ENCODE measurements around the gene DIP2B.

Gene DIP2B

DNA sequence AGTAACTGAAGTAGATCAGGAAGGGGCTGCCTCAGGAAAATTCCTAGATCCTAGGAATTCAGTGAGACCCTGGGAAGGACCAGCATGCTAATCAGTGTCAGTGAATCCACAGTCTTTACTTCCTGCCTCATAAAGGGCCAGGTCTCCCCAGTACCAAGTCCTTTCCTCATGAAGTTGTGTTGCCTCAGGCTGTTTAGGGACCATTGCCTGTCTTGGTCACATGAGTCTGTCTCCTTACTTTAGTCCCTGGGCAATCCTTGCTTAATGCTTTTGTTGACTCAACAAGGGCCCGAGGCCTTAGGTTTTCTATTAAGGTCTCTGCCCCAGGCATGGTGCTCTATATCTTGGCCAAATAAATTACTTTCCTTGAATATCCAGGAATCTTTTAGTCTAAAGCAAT lies 243.0 kb downstream of the DIP2B start:
- no peaks in the 10 kb centered on the region for H3K27me3 ChIP-seq (ENCODE audit: control insufficient read depth in 2 of 2, insufficient read depth in 2 of 2, low read length in 2 of 2)
- H3K27ac ChIP-seq (ENCODE audit: low read depth in 2 of 2, low read length in 2 of 2), result no peak overlapping the region
- H3K9me3 ChIP-seq (ENCODE audit: control insufficient read depth in 2 of 2, low read length in 2 of 2), result no peaks in the 10 kb centered on the region
- peaks cover 35 to 49% of the 10 kb centered on the region in 2 donors for H3K36me3 ChIP-seq (ENCODE audit: control insufficient read depth in 2 of 2, insufficient read depth in 2 of 2, low read length in 2 of 2)
- no peaks in the 10 kb centered on the region for H3K4me1 ChIP-seq (ENCODE audit: control insufficient read depth in 2 of 2, insufficient read depth in 2 of 2, low read length in 2 of 2)
- H3K4me3 ChIP-seq (ENCODE audit: low read length in 2 of 2), result no peak overlapping the region
- no peak overlapping the region for H3K9ac ChIP-seq (ENCODE audit: low read depth in 1 of 2, low read length in 2 of 2)

DNA sequence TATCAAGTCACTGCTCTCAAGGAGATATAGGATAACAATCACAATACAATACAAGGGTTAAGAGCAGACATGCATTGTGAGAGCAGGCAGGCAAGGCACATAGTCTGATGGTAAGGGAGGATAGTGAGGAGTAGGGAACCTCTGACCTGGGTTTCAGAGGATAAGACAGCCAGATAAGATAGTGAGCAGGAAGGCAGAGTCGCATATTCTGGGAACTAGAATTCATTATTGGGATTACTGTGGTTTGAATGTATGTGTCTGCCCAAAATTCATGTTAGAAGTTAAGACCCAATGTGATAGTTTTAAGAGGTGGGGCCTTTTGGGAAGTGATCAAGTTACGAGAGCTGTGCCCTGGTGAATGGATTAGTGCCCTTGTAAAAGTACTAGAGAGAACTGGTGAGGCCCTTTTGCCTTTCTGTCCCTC lies 244.7 kb downstream of the DIP2B start:
- H3K36me3 ChIP-seq (ENCODE audit: control insufficient read depth in 2 of 2, insufficient read depth in 2 of 2, low read length in 2 of 2), result peaks cover 28 to 38% of the 10 kb centered on the region in 2 donors
- no peaks in the 10 kb centered on the region for H3K27me3 ChIP-seq (ENCODE audit: control insufficient read depth in 2 of 2, insufficient read depth in 2 of 2, low read length in 2 of 2)
- H3K4me3 ChIP-seq (ENCODE audit: low read length in 2 of 2), result no peak overlapping the region
- no peaks in the 10 kb centered on the region for H3K4me1 ChIP-seq (ENCODE audit: control insufficient read depth in 2 of 2, insufficient read depth in 2 of 2, low read length in 2 of 2)
- H3K9ac ChIP-seq (ENCODE audit: low read depth in 1 of 2, low read length in 2 of 2), result no peak overlapping the region
- no peaks in the 10 kb centered on the region for H3K9me3 ChIP-seq (ENCODE audit: control insufficient read depth in 2 of 2, low read length in 2 of 2)
- no peak overlapping the region for H3K27ac ChIP-seq (ENCODE audit: low read depth in 2 of 2, low read length in 2 of 2)

DNA sequence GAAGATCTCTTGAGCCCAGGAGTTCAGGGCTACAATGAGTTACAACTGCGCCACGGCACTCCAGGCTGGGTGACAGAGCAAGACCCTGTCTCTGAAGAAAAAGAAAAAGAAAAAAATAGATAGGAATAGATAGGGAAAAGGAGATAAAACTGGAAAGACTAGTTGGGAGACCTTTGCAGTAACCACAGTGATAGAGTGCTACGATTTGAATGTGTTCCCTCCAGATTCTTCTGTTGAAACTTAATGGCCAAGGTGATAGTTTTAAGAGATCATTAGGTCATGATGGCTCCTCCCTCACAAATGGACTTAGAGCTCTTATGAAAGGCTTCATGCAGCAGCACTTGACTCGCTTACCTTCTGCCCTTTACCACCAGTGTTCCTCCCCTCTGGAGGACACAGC lies 245.6 kb downstream of the DIP2B start:
- no peaks in the 10 kb centered on the region for H3K27me3 ChIP-seq (ENCODE audit: control insufficient read depth in 2 of 2, insufficient read depth in 2 of 2, low read length in 2 of 2)
- H3K4me3 ChIP-seq (ENCODE audit: low read length in 2 of 2), result no peak overlapping the region
- no peak overlapping the region for H3K9ac ChIP-seq (ENCODE audit: low read depth in 1 of 2, low read length in 2 of 2)
- peaks cover 21 to 29% of the 10 kb centered on the region in 2 donors for H3K36me3 ChIP-seq (ENCODE audit: control insufficient read depth in 2 of 2, insufficient read depth in 2 of 2, low read length in 2 of 2)
- no peaks in the 10 kb centered on the region for H3K9me3 ChIP-seq (ENCODE audit: control insufficient read depth in 2 of 2, low read length in 2 of 2)
- no peaks in the 10 kb centered on the region for H3K4me1 ChIP-seq (ENCODE audit: control insufficient read depth in 2 of 2, insufficient read depth in 2 of 2, low read length in 2 of 2)
- H3K27ac ChIP-seq (ENCODE audit: low read depth in 2 of 2, low read length in 2 of 2), result no peak overlapping the region

- Histone ChIP-seq H3K9me3 (ENCODE audit: control insufficient read depth in 2 of 2, low read length in 2 of 2) (no peaks in the 10 kb centered on the region), H3K4me1 (ENCODE audit: control insufficient read depth in 2 of 2, insufficient read depth in 2 of 2, low read length in 2 of 2) (no peaks in the 10 kb centered on the region), H3K4me3 (ENCODE audit: low read length in 2 of 2) (no peak overlapping the region), H3K27me3 (ENCODE audit: control insufficient read depth in 2 of 2, insufficient read depth in 2 of 2, low read length in 2 of 2) (no peaks in the 10 kb centered on the region), H3K9ac (ENCODE audit: low read depth in 1 of 2, low read length in 2 of 2) (no peak overlapping the region), H3K27ac (ENCODE audit: low read depth in 2 of 2, low read length in 2 of 2) (no peak overlapping the region), H3K36me3 (ENCODE audit: control insufficient read depth in 2 of 2, insufficient read depth in 2 of 2, low read length in 2 of 2) (peaks cover 9 to 17% of the 10 kb centered on the region in 2 donors)
These were observed 247.3 kb downstream of the DIP2B start for GRCh38 chr12:50751948-50752721.

- H3K27me3 ChIP-seq (ENCODE audit: control insufficient read depth in 2 of 2, insufficient read depth in 2 of 2, low read length in 2 of 2), result no peaks in the 10 kb centered on the region
- H3K27ac ChIP-seq (ENCODE audit: low read depth in 2 of 2, low read length in 2 of 2), result no peak overlapping the region
- H3K9ac ChIP-seq (ENCODE audit: low read depth in 1 of 2, low read length in 2 of 2), result no peak overlapping the region
- no peaks in the 10 kb centered on the region for H3K9me3 ChIP-seq (ENCODE audit: control insufficient read depth in 2 of 2, low read length in 2 of 2)
- H3K36me3 ChIP-seq (ENCODE audit: control insufficient read depth in 2 of 2, insufficient read depth in 2 of 2, low read length in 2 of 2), result peaks cover 2 to 7% of the 10 kb centered on the region in 2 donors
- no peaks in the 10 kb centered on the region for H3K4me1 ChIP-seq (ENCODE audit: control insufficient read depth in 2 of 2, insufficient read depth in 2 of 2, low read length in 2 of 2)
- no peak overlapping the region for H3K4me3 ChIP-seq (ENCODE audit: low read length in 2 of 2)
These were observed 248.5 kb downstream of the DIP2B start for GRCh38 chr12:50753232-50753769.

GRCh38 chr12:50763639-50764285 lies 259.0 kb downstream of the DIP2B start, which contains the start of gene ATF1:
Gene ATF1, plus strand, starts transcription at chr12:50764101. Its CDS starts 16,045 bp downstream, at chr12:50780146.
- no peaks in the 10 kb centered on the region for H3K27me3 ChIP-seq (ENCODE audit: control insufficient read depth in 2 of 2, insufficient read depth in 2 of 2, low read length in 2 of 2)
- no peaks in the 10 kb centered on the region for H3K9me3 ChIP-seq (ENCODE audit: control insufficient read depth in 2 of 2, low read length in 2 of 2)
- H3K27ac ChIP-seq (ENCODE audit: low read depth in 2 of 2, low read length in 2 of 2), result peak within 1 kb of the TSS; percentile 99
- H3K9ac ChIP-seq (ENCODE audit: low read depth in 1 of 2, low read length in 2 of 2), result peak within 1 kb of the TSS; percentile 86 to 99
- H3K4me1 ChIP-seq (ENCODE audit: control insufficient read depth in 2 of 2, insufficient read depth in 2 of 2, low read length in 2 of 2), result peaks cover 13 to 17% of the 10 kb centered on the region in 2 donors
- H3K36me3 ChIP-seq (ENCODE audit: control insufficient read depth in 2 of 2, insufficient read depth in 2 of 2, low read length in 2 of 2), result no peaks in the 10 kb centered on the region
- peak within 1 kb of the TSS; percentile 92 to 97 for H3K4me3 ChIP-seq (ENCODE audit: low read length in 2 of 2)

- Histone ChIP-seq H3K36me3 (ENCODE audit: control insufficient read depth in 2 of 2, insufficient read depth in 2 of 2, low read length in 2 of 2) (no peaks in the 10 kb centered on the region), H3K9ac (ENCODE audit: low read depth in 1 of 2, low read length in 2 of 2) (peak overlapping the region; percentile 85 to 99), H3K27me3 (ENCODE audit: control insufficient read depth in 2 of 2, insufficient read depth in 2 of 2, low read length in 2 of 2) (no peaks in the 10 kb centered on the region), H3K4me1 (ENCODE audit: control insufficient read depth in 2 of 2, insufficient read depth in 2 of 2, low read length in 2 of 2) (peaks cover 19 to 23% of the 10 kb centered on the region in 2 donors), H3K27ac (ENCODE audit: low read depth in 2 of 2, low read length in 2 of 2) (peak overlapping the region; percentile 99), H3K9me3 (ENCODE audit: control insufficient read depth in 2 of 2, low read length in 2 of 2) (no peaks in the 10 kb centered on the region), H3K4me3 (ENCODE audit: low read length in 2 of 2) (peak overlapping the region; percentile 76 to 97)
These were observed 259.7 kb downstream of the DIP2B start for GRCh38 chr12:50764286-50765094.

DNA sequence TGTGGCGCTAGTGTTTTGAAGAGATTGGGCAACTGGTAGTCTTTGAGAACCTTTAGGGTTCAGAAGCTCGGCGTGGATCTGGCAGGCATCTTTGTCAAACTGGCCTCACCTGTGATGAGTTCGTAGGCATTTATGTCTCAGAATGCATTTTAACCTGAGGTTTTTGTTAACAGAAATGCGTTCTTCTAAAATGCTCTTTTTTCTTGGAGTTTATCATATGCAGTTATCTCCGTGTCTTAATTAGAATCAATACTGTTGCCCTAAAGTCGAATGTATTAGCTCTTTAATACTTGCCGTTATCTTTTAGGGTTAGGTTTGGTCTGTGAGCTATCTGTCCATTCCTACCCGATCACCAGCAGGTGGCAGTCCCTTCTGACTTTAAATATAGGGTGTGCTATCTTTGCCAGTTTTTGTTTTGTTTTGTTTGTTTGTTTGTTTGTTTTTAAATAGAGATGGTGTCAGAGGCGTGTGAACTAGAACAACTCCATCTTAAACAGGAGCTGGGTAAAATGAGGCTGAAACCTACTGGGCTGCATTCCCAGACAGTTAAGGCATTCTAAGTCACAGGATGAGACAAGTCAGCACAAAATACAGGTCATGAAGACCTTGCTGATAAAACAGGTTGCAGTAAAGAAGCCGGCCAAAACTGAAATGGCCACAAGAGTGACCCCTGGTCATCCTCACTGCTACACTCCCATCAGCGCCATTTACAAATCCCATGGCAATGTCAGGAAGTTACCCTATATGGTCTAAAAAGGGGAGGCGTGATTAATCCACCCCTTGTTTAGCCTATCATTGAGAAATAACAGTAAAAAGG lies 260.5 kb downstream of the DIP2B start:
- peak overlapping the region; percentile 99 for H3K27ac ChIP-seq (ENCODE audit: low read depth in 2 of 2, low read length in 2 of 2)
- H3K9me3 ChIP-seq (ENCODE audit: control insufficient read depth in 2 of 2, low read length in 2 of 2), result no peaks in the 10 kb centered on the region
- H3K27me3 ChIP-seq (ENCODE audit: control insufficient read depth in 2 of 2, insufficient read depth in 2 of 2, low read length in 2 of 2), result no peaks in the 10 kb centered on the region
- peak overlapping the region; percentile 76 to 97 for H3K4me3 ChIP-seq (ENCODE audit: low read length in 2 of 2)
- peak overlapping the region; percentile 75 to 99 for H3K9ac ChIP-seq (ENCODE audit: low read depth in 1 of 2, low read length in 2 of 2)
- peaks cover 0 to 2% of the 10 kb centered on the region in 2 donors for H3K36me3 ChIP-seq (ENCODE audit: control insufficient read depth in 2 of 2, insufficient read depth in 2 of 2, low read length in 2 of 2)
- H3K4me1 ChIP-seq (ENCODE audit: control insufficient read depth in 2 of 2, insufficient read depth in 2 of 2, low read length in 2 of 2), result peaks cover 19 to 23% of the 10 kb centered on the region in 2 donors

GRCh38 chr12:50768391-50768790 lies 263.6 kb downstream of the DIP2B start:
- Histone ChIP-seq H3K4me3 (ENCODE audit: low read length in 2 of 2) (no peak overlapping the region), H3K27ac (ENCODE audit: low read depth in 2 of 2, low read length in 2 of 2) (peak overlapping the region in 1 of 2 donors; percentile 29), H3K36me3 (ENCODE audit: control insufficient read depth in 2 of 2, insufficient read depth in 2 of 2, low read length in 2 of 2) (peaks cover 0 to 10% of the 10 kb centered on the region in 2 donors), H3K9me3 (ENCODE audit: control insufficient read depth in 2 of 2, low read length in 2 of 2) (no peaks in the 10 kb centered on the region), H3K4me1 (ENCODE audit: control insufficient read depth in 2 of 2, insufficient read depth in 2 of 2, low read length in 2 of 2) (peaks cover 13 to 23% of the 10 kb centered on the region in 2 donors), H3K27me3 (ENCODE audit: control insufficient read depth in 2 of 2, insufficient read depth in 2 of 2, low read length in 2 of 2) (no peaks in the 10 kb centered on the region), H3K9ac (ENCODE audit: low read depth in 1 of 2, low read length in 2 of 2) (no peak overlapping the region)

Measured in mucosa of rectum (tissue), 2 donors.